IMR-90 (cell line): ENCODE measurements around the gene MOB3B. TPM values are rescaled to one million over a fixed set of nuclear protein-coding genes. Genes with fewer than 3 reads are reported as not detected.
"Not testable (repeated sequence)": the region's sequence is repeated elsewhere in the genome, so short reads cannot be mapped to it uniquely, and the experiment has no call there.

Source experiments
- ATAC-seq: fragments of 200-7000 bp; cut with Tn5 transposase; 2 replicates; pipeline ENCODE4 v1.9.1; 2020; ENCODE audit warnings: low read depth, mild to moderate bottlenecking, moderate library complexity
- BruUV-seq: library from RNA; stranded (reverse); fragments of 400-500 nt; replicated peaks from 2 replicates; lab custom pipeline; 2021; lab: Mats Ljungman, UMichigan
- CTCF ChIA-PET: fragments of 300-600 bp; formaldehyde crosslinking; extraction: SDS; loops from one replicate; lab custom pipeline; 2021; ENCODE audit warnings: antibody characterized with exemption; lab: Yijun Ruan, JAX
- POLR2A ChIA-PET: fragments of 300-600 bp; sonication (Branson Sonifier 250); formaldehyde crosslinking; loops from one replicate; lab custom pipeline; 2022; ENCODE audit warnings: antibody characterized with exemption; ENCODE audit not compliant: unreplicated experiment; lab: Charles Lee
- DNase-seq: peaks from one replicate; pipeline ENCODE4 v3.0.0; 2013
- H2AFZ ChIP-seq: replicated peaks from 2 replicates; pipeline ENCODE3; 2013; ENCODE audit warnings: low read length, mild to moderate bottlenecking; ENCODE audit not compliant: poor library complexity
- H2AK5ac ChIP-seq: 2 replicates; pipeline ENCODE4 v1.6.1; 2013; ENCODE audit warnings: low read depth, low read length, inconsistent platforms
- H2AK9ac ChIP-seq: replicated peaks from 2 replicates; pipeline ENCODE3; 2013; ENCODE audit warnings: mild to moderate bottlenecking, low read depth, low read length, moderate library complexity; ENCODE audit not compliant: poor library complexity
- H2BK120ac ChIP-seq: 2 replicates; pipeline ENCODE4 v1.6.1; 2013; ENCODE audit warnings: low read depth, low read length, inconsistent platforms
- H2BK15ac ChIP-seq: 3 replicates; pipeline ENCODE4 v1.6.1; 2013; ENCODE audit warnings: low read depth, low read length, inconsistent platforms
- H2BK20ac ChIP-seq: 2 replicates; pipeline ENCODE4 v1.6.1; 2013; ENCODE audit warnings: low read depth, mild to moderate bottlenecking, inconsistent platforms, low read length, moderate library complexity
- H2BK5ac ChIP-seq: 2 replicates; pipeline ENCODE4 v1.6.1; 2013; ENCODE audit warnings: mild to moderate bottlenecking, low read depth, low read length, inconsistent platforms; ENCODE audit not compliant: poor library complexity, severe bottlenecking
- H3K14ac ChIP-seq: replicated peaks from 2 replicates; pipeline ENCODE4 v1.6.1; 2013; ENCODE audit warnings: low read depth, low read length, inconsistent platforms
- H3K18ac ChIP-seq: 2 replicates; pipeline ENCODE4 v1.6.1; 2013; ENCODE audit warnings: low read depth, low read length, control low read depth
- H3K23ac ChIP-seq: 2 replicates; pipeline ENCODE4 v1.6.1; 2013; ENCODE audit warnings: low read depth, low read length, inconsistent platforms
- H3K27ac ChIP-seq: 2 replicates; pipeline ENCODE4 v1.5.1; 2013; ENCODE audit warnings: mild to moderate bottlenecking, control low read depth, low read length; ENCODE audit not compliant: insufficient read depth
- H3K27me3 ChIP-seq: 2 replicates; pipeline ENCODE4 v1.6.1; 2013; ENCODE audit warnings: low read length; ENCODE audit not compliant: control insufficient read depth, insufficient read depth
- H3K36me3 ChIP-seq: 2 replicates; pipeline ENCODE4 v1.6.1; 2013; ENCODE audit warnings: low read length, mixed read lengths; ENCODE audit not compliant: control insufficient read depth, insufficient read depth
- H3K4ac ChIP-seq: 2 replicates; pipeline ENCODE4 v1.6.1; 2013; ENCODE audit warnings: low read depth, low read length, inconsistent platforms
- H3K4me1 ChIP-seq: 2 replicates; pipeline ENCODE4 v1.6.1; 2013; ENCODE audit warnings: low read length, mixed read lengths; ENCODE audit not compliant: control insufficient read depth, insufficient read depth
- H3K4me2 ChIP-seq: 2 replicates; pipeline ENCODE4 v1.6.1; 2013; ENCODE audit warnings: low read depth, mild to moderate bottlenecking, control low read depth, low read length, moderate library complexity
- H3K4me3 ChIP-seq: 2 replicates; pipeline ENCODE4 v1.5.1; 2013; ENCODE audit warnings: low read depth, mild to moderate bottlenecking, control low read depth, low read length, moderate library complexity; ENCODE audit not compliant: insufficient read depth
- H3K56ac ChIP-seq: 2 replicates; pipeline ENCODE4 v1.6.1; 2013; ENCODE audit warnings: low read length, inconsistent platforms; ENCODE audit not compliant: insufficient read depth; ENCODE audit errors: extremely low read depth
- H3K79me1 ChIP-seq, 2 experiments: 2 replicates each; pipeline ENCODE4 v1.6.1; 2013; ENCODE audit warnings: low read length in 2 of 2, inconsistent platforms in 1 of 2, low read depth in 1 of 2
- H3K9ac ChIP-seq: 2 replicates; pipeline ENCODE4 v1.6.1; 2013; ENCODE audit warnings: low read depth, low read length, control low read depth
- H3K9me1 ChIP-seq: 2 replicates; pipeline ENCODE4 v1.6.1; 2013; ENCODE audit warnings: low read length, inconsistent platforms; ENCODE audit not compliant: insufficient read depth
- H3K9me3 ChIP-seq: 2 replicates; pipeline ENCODE4 v1.6.1; 2013; ENCODE audit warnings: low read length; ENCODE audit not compliant: control insufficient read depth, insufficient read depth
- H4K20me1 ChIP-seq: 2 replicates; pipeline ENCODE4 v1.6.1; 2013; ENCODE audit warnings: low read length, inconsistent platforms; ENCODE audit not compliant: insufficient read depth
- H4K5ac ChIP-seq: 2 replicates; pipeline ENCODE4 v1.6.1; 2013; ENCODE audit warnings: mild to moderate bottlenecking, low read depth, low read length, control low read depth
- H4K8ac ChIP-seq, 2 experiments: 2 replicates each; pipeline ENCODE4 v1.6.1; 2013; ENCODE audit warnings: low read depth in 2 of 2, low read length in 2 of 2, control low read depth in 1 of 2, inconsistent platforms in 1 of 2
- H4K91ac ChIP-seq: 2 replicates; pipeline ENCODE4 v1.6.1; 2013; ENCODE audit warnings: low read depth, low read length, inconsistent platforms; ENCODE audit not compliant: insufficient read depth
- WGBS, 2 experiments: methylation state at CpG; one replicate each; pipeline versions ENCODE4 v1.1.5 to v1.1.7; 2013; ENCODE audit warnings: missing lambda C conversion rate in 2 of 2; ENCODE audit not compliant: insufficient read length in 1 of 2; ENCODE audit errors: extremely low coverage in 2 of 2; 5-methylcytosine and 5-hydroxymethylcytosine counted together
- dilution Hi-C: fragments of 300-500 bp; cut with HindIII; formaldehyde crosslinking; loops from one replicate; pipeline ENCODE4 v1.14.3; 2018; ENCODE audit warnings: low sequenced_read_pairs; ENCODE audit not compliant: unreplicated experiment
- in situ Hi-C: fragments of 300-500 bp; cut with MboI; formaldehyde crosslinking; loops from 3 replicates; pipeline ENCODE4 v1.14.3; 2019; ENCODE audit warnings: low sequenced_read_pairs, inconsistent platforms, mixed read lengths
- intact Hi-C: fragments of 100-400 bp; cut with micrococcal nuclease; formaldehyde crosslinking; loops from 2 replicates; pipeline ENCODE4 v1.10.0; 2022
- polyA plus RNA-seq, 3 experiments: library from polyadenylated mRNA; depleted of rRNA; stranded (reverse); fragments of >200 nt; gene quantifications; 2 replicates each; pipeline ENCODE4 v1.2.3, GENCODE V29; 2012; ENCODE audit warnings: low replicate concordance in 1 of 3
- total RNA-seq: library from RNA; depleted of rRNA; stranded (reverse); fragments of >200 nt; gene quantifications from 2 replicates; pipeline ENCODE4 v1.2.3, GENCODE V29; 2012

The MOB3B gene
- total and polyA plus RNA-seq, 2 of the 4 experiments (the other 2 are of a cell fraction), result under 0.01 to 0.02 TPM

GRCh38 chr9:27500902-27501301 is 28.7 kb downstream of the MOB3B start:
- H3K4me1 ChIP-seq, CTCF ChIA-PET, H3K36me3 ChIP-seq, H3K23ac ChIP-seq, dilution Hi-C loops, in situ Hi-C loops, H3K9me3 ChIP-seq, POLR2A ChIA-PET, H4K5ac ChIP-seq, H3K14ac ChIP-seq, intact Hi-C loops, H4K91ac ChIP-seq, H2AFZ ChIP-seq, H3K79me1 ChIP-seq, H3K9me1 ChIP-seq, H3K27me3 ChIP-seq, H2BK5ac ChIP-seq, H3K4me2 ChIP-seq, H2BK15ac ChIP-seq, H4K8ac ChIP-seq, DNase-seq, H2BK120ac ChIP-seq, H3K18ac ChIP-seq, H3K4ac ChIP-seq, H2AK5ac ChIP-seq, ATAC-seq, H3K27ac ChIP-seq, H4K20me1 ChIP-seq, H3K4me3 ChIP-seq, H3K56ac ChIP-seq, H2AK9ac ChIP-seq, H3K9ac ChIP-seq, H2BK20ac ChIP-seq, BruUV-seq: not testable (repeated sequence)
- WGBS, 2 experiments, result no CpG with 5 or more reads among the region's 3 CpGs
